ENCODE data around the gene H19.

Gene H19

GRCh38 chr11:2039198-2039759, 41.6 kb upstream of the H19 start:
- Histone ChIP-seq H3K27me3 (ENCODE audit: insufficient read depth, low read length) (no peaks in the 10 kb centered on the region), H3K4me1 (ENCODE audit: insufficient read depth, low read length, severe bottlenecking) (no peaks in the 10 kb centered on the region), H3K9me3 (ENCODE audit: low read length) (no peaks in the 10 kb centered on the region), H4K20me1 (ENCODE audit: insufficient read depth, low read length) (no peaks in the 10 kb centered on the region), H3K9me2 (ENCODE audit: low read depth, low read length) (no peaks in the 10 kb centered on the region), H3K9ac (ENCODE audit: low read length) (no peak overlapping the region), H3K4me2 (ENCODE audit: low read length) (no peak overlapping the region), H3K4me3 (ENCODE audit: low read depth, low read length, poor library complexity, severe bottlenecking) (no peak overlapping the region), H3F3A (ENCODE audit: insufficient read depth, low read length) (no peaks in the 10 kb centered on the region), H2AFZ (ENCODE audit: low read length) (no peak overlapping the region), H3K79me2 (ENCODE audit: insufficient read depth, low read length) (no peaks in the 10 kb centered on the region), H3K36me3 (ENCODE audit: insufficient read depth, low read length) (no peaks in the 10 kb centered on the region), H3K27ac (ENCODE audit: low read depth, low read length, poor library complexity, severe bottlenecking) (no peak overlapping the region)
- TF ChIP-seq CTCF (IDR thresholded peaks at IDR 0.05; ENCODE audit: low read length) (no peak), EZH2 (IDR thresholded peaks at IDR 0.05; ENCODE audit: borderline replicate concordance, low read length) (no peak)

GRCh38 chr11:2036863-2037486, 39.3 kb upstream of the H19 start:
- no peak overlapping the region for H3K9ac ChIP-seq (ENCODE audit: low read length)
- no peaks in the 10 kb centered on the region for H3K9me3 ChIP-seq (ENCODE audit: low read length)

GRCh38 chr11:2035382-2035781, 37.7 kb upstream of the H19 start:
- Histone ChIP-seq H3K4me2 (ENCODE audit: low read length) (no peak overlapping the region), H3K27ac (ENCODE audit: low read depth, low read length, poor library complexity, severe bottlenecking) (no peak overlapping the region), H3K27me3 (ENCODE audit: insufficient read depth, low read length) (no peaks in the 10 kb centered on the region), H4K20me1 (ENCODE audit: insufficient read depth, low read length) (no peaks in the 10 kb centered on the region), H2AFZ (ENCODE audit: low read length) (no peak overlapping the region), H3F3A (ENCODE audit: insufficient read depth, low read length) (no peaks in the 10 kb centered on the region), H3K4me1 (ENCODE audit: insufficient read depth, low read length, severe bottlenecking) (no peaks in the 10 kb centered on the region), H3K9me3 (ENCODE audit: low read length) (no peaks in the 10 kb centered on the region), H3K36me3 (ENCODE audit: insufficient read depth, low read length) (no peaks in the 10 kb centered on the region), H3K9ac (ENCODE audit: low read length) (no peak overlapping the region), H3K9me2 (ENCODE audit: low read depth, low read length) (no peaks in the 10 kb centered on the region), H3K4me3 (ENCODE audit: low read depth, low read length, poor library complexity, severe bottlenecking) (no peak overlapping the region), H3K79me2 (ENCODE audit: insufficient read depth, low read length) (no peaks in the 10 kb centered on the region)
- TF ChIP-seq EZH2 (IDR thresholded peaks at IDR 0.05; ENCODE audit: borderline replicate concordance, low read length): no peak
- no peak for TF ChIP-seq CTCF (IDR thresholded peaks at IDR 0.05; ENCODE audit: low read length)

More at GRCh38 chr11:2036863-2037486, 39.3 kb upstream of the H19 start:
- no peaks in the 10 kb centered on the region for H3K4me1 ChIP-seq (ENCODE audit: insufficient read depth, low read length, severe bottlenecking)
- no peaks in the 10 kb centered on the region for H3K79me2 ChIP-seq (ENCODE audit: insufficient read depth, low read length)
- no peaks in the 10 kb centered on the region for H3K27me3 ChIP-seq (ENCODE audit: insufficient read depth, low read length)
- H3K27ac ChIP-seq (ENCODE audit: low read depth, low read length, poor library complexity, severe bottlenecking): no peak overlapping the region
- no peak overlapping the region for H3K4me3 ChIP-seq (ENCODE audit: low read depth, low read length, poor library complexity, severe bottlenecking)
- H4K20me1 ChIP-seq (ENCODE audit: insufficient read depth, low read length): no peaks in the 10 kb centered on the region
- no peak overlapping the region for H3K4me2 ChIP-seq (ENCODE audit: low read length)
- no peaks in the 10 kb centered on the region for H3K36me3 ChIP-seq (ENCODE audit: insufficient read depth, low read length)
- H3K9me2 ChIP-seq (ENCODE audit: low read depth, low read length): no peaks in the 10 kb centered on the region
- no peak overlapping the region for H2AFZ ChIP-seq (ENCODE audit: low read length)
- TF ChIP-seq EZH2 (IDR thresholded peaks at IDR 0.05; ENCODE audit: borderline replicate concordance, low read length) (no peak), CTCF (IDR thresholded peaks at IDR 0.05; ENCODE audit: low read length) (no peak)
- H3F3A ChIP-seq (ENCODE audit: insufficient read depth, low read length): no peaks in the 10 kb centered on the region

Measured in OCI-LY1 (cell line).